Skeletal muscle tissue (tissue), 4 donors: ENCODE results near the gene PITPNB. TPM values are rescaled to one million over a fixed set of nuclear protein-coding genes. Genes with fewer than 3 reads are reported as not detected.

Source experiments
- H3K27ac ChIP-seq: one replicate; pipeline ENCODE4 v1.7.0; 2013; ENCODE audit warnings: mild to moderate bottlenecking, low read depth, low read length, inconsistent platforms
- H3K27me3 ChIP-seq, 3 donors: one replicate each; pipeline ENCODE4 v1.7.0; 2013; ENCODE audit warnings: low read length in 3 of 3; ENCODE audit not compliant: control insufficient read depth in 3 of 3, insufficient read depth in 3 of 3
- H3K36me3 ChIP-seq, 3 donors: one replicate each; pipeline ENCODE4 v1.7.0; 2013; ENCODE audit warnings: low read length in 3 of 3; ENCODE audit not compliant: control insufficient read depth in 3 of 3, insufficient read depth in 3 of 3
- H3K4me1 ChIP-seq, 3 donors: one replicate each; pipeline ENCODE4 v1.7.0; 2013; ENCODE audit warnings: low read length in 3 of 3, mild to moderate bottlenecking in 3 of 3; ENCODE audit not compliant: control insufficient read depth in 3 of 3, insufficient read depth in 3 of 3
- H3K4me3 ChIP-seq, 3 donors: one replicate each; pipeline ENCODE4 v1.7.0; 2013; ENCODE audit warnings: low read length in 3 of 3
- H3K9ac ChIP-seq, 3 donors: one replicate each; pipeline ENCODE4 v1.7.0; 2013; ENCODE audit warnings: low read length in 3 of 3, mild to moderate bottlenecking in 3 of 3, moderate library complexity in 2 of 3, low read depth in 1 of 3
- H3K9me3 ChIP-seq, 3 donors: one replicate each; pipeline ENCODE4 v1.7.0; 2013; ENCODE audit warnings: low read length in 3 of 3; ENCODE audit not compliant: control insufficient read depth in 3 of 3
- total RNA-seq: library from RNA; depleted of rRNA; stranded (reverse); fragments of >200 nt; gene quantifications from one replicate; pipeline ENCODE4 v1.2.3, GENCODE V29; 2014
- donor health status: Osteomylitis.

The PITPNB gene
- total RNA-seq, 1 donor from 2014 or later: 36.5 TPM

- Histone ChIP-seq H3K9ac (no peak overlapping the region), H3K4me1 (peaks cover 0 to 9% (median 0%) of the 10 kb centered on the region in 3 donors), H3K27me3 (no peaks in the 10 kb centered on the region)
These were observed 29.5 kb upstream of the PITPNB start for GRCh38 chr22:27948569-27948968.

DNA sequence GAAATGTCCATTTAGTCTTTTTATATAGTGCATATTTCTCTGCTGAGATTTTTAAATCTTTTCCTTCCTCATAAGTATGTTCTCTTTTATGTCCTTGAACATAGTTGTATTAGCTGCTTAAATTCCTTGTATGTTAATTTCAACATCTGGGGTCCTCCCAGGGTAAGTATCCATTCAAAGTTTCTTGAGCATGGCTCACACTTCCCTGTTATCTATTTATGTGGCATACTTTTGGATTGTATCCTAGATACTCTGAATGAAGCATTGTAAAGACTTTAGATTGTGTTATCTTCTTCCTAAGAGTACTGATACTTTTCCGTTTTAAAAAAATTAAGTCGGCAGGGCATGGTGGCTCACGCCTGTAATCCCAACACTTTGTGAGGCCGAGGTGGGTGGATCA is 28.4 kb upstream of the PITPNB start:
- H3K4me3 ChIP-seq: no peak overlapping the region
- H3K9me3 ChIP-seq: no peaks in the 10 kb centered on the region
- H3K27me3 ChIP-seq: no peaks in the 10 kb centered on the region
- H3K36me3 ChIP-seq: no peaks in the 10 kb centered on the region
- H3K27ac ChIP-seq: no peak overlapping the region
- peaks cover 0 to 6% (median 0%) of the 10 kb centered on the region in 3 donors for H3K4me1 ChIP-seq
- no peak overlapping the region for H3K9ac ChIP-seq

More at GRCh38 chr22:27948569-27948968, 29.5 kb upstream of the PITPNB start:
- H3K27ac ChIP-seq: no peak overlapping the region
- H3K9me3 ChIP-seq: no peaks in the 10 kb centered on the region
- H3K36me3 ChIP-seq: no peaks in the 10 kb centered on the region
- no peak overlapping the region for H3K4me3 ChIP-seq

GRCh38 chr22:27941143-27941542 is 22.1 kb upstream of the PITPNB start:
- no peaks in the 10 kb centered on the region for H3K4me1 ChIP-seq
- H3K27ac ChIP-seq: no peak overlapping the region
- H3K4me3 ChIP-seq: no peak overlapping the region
- H3K27me3 ChIP-seq: no peaks in the 10 kb centered on the region
- no peak overlapping the region for H3K9ac ChIP-seq
- H3K9me3 ChIP-seq: no peaks in the 10 kb centered on the region
- no peaks in the 10 kb centered on the region for H3K36me3 ChIP-seq

GRCh38 chr22:27937453-27937852 is 18.4 kb upstream of the PITPNB start:
- Histone ChIP-seq H3K9ac (no peak overlapping the region), H3K9me3 (no peaks in the 10 kb centered on the region), H3K4me3 (no peak overlapping the region), H3K36me3 (peaks cover 0 to 2% (median 0%) of the 10 kb centered on the region in 3 donors), H3K4me1 (no peaks in the 10 kb centered on the region), H3K27ac (no peak overlapping the region), H3K27me3 (no peaks in the 10 kb centered on the region)

DNA sequence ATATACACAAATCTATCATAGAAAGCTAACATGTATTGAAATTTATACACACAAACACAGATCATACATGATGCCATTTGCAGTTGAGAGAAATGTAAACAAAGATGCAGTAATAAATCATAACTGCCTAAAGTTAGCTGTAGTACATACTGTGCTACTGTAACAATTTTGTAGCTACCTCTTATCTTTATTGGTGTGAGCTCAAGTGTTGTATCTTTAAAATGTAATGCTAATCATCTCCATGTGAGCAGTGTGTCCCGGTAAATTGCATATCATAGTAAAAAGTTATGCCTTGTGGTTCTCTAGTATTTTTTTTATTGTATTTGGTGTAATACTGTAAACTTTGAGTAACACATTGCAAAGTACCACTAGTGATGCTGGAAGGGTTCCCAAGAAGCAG is 16.8 kb upstream of the PITPNB start:
- Histone ChIP-seq H3K9me3 (no peaks in the 10 kb centered on the region), H3K27me3 (no peaks in the 10 kb centered on the region), H3K36me3 (peaks cover 0 to 2% (median 0%) of the 10 kb centered on the region in 3 donors), H3K27ac (no peak overlapping the region), H3K9ac (no peak overlapping the region), H3K4me3 (no peak overlapping the region), H3K4me1 (no peaks in the 10 kb centered on the region)

DNA sequence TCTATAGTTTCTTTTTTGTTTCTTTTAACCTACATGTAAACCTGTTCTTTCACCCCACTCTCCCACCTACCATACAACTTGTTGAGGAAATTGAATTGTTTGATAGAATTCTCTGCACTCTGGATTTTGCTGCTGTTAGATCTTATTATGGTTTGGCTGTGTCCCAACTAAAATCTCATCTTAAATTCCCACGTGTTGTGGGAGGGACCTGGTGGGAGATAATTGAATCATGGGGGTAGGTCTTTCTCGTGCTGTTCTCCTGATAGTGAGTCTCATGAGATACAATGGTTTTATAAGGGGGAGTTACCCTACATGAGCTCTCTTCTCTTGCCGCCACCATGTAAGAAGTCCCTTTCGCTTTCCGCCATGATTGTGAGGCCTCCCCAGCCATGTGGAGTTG is 15.0 kb upstream of the PITPNB start:
- H3K27ac ChIP-seq: no peak overlapping the region
- H3K9ac ChIP-seq: no peak overlapping the region
- no peaks in the 10 kb centered on the region for H3K9me3 ChIP-seq

DNA sequence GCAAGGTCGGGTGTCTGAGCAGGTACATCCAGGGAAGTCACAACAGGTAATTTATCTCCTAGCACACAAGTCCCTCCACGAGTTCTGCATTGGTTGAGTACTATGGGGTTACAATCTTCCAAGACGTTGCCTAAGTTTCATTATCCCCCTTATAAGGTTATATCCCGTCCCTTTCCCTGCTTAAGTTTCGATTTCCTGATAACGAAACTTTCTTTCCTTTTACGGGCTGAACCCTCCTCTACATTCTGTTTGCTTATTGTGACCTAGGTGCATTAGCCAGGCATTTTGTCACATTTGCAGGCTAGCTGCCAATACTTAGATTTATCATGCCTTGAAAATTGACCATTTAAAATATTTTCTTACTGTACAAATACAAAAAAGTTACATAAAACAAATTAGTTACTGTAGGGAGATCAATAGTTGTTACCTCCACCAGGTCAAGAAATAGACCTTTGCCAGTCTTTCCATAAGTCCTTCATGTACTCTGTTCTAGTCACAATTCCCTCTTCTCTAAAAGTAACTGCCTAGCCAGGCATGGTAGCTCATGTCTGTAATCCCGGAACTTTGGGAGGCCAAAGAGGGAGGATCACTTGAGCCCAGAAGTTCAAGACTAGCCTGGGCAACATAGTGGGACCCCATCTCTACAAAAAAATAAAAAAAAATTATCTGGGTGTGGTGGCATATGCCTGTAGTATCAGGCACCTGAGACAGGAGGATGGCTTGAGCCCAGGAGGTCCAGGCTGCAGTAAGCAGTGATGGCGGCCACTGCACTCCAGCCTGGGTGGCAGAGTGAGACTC is 14.3 kb upstream of the PITPNB start:
- H3K27ac ChIP-seq: no peak overlapping the region
- H3K9ac ChIP-seq: no peak overlapping the region
- peaks cover 0 to 2% (median 0%) of the 10 kb centered on the region in 3 donors for H3K36me3 ChIP-seq
- H3K4me1 ChIP-seq: no peaks in the 10 kb centered on the region
- H3K9me3 ChIP-seq: no peaks in the 10 kb centered on the region
- no peak overlapping the region for H3K4me3 ChIP-seq
- no peaks in the 10 kb centered on the region for H3K27me3 ChIP-seq

More for the DNA sequence above, 15.0 kb upstream of the PITPNB start:
- no peak overlapping the region for H3K4me3 ChIP-seq
- peaks cover 0 to 2% (median 0%) of the 10 kb centered on the region in 3 donors for H3K36me3 ChIP-seq
- no peaks in the 10 kb centered on the region for H3K27me3 ChIP-seq
- no peaks in the 10 kb centered on the region for H3K4me1 ChIP-seq

GRCh38 chr22:27930331-27931060 is 11.4 kb upstream of the PITPNB start:
- Histone ChIP-seq H3K27me3 (no peaks in the 10 kb centered on the region), H3K27ac (no peak overlapping the region), H3K9me3 (no peaks in the 10 kb centered on the region), H3K4me1 (no peaks in the 10 kb centered on the region), H3K9ac (no peak overlapping the region), H3K36me3 (no peaks in the 10 kb centered on the region), H3K4me3 (no peak overlapping the region)

DNA sequence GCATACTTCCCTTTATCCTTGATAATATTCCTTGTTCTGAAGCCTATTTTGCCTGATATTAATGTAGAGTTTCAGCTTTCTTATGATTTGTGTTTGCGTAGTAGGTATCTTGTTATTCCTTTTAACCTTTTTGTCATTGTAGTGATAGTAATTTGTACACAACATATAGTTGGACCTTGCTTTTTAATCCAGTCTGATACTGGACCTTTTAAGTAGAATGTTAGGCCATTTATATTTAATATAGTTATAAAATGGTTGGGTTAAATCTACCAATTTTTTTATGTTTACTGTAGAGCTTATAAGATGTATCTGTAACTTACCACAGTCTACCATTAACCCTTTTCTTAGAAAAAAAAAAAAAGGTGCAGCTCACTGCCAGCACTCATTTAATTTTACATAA is 8.6 kb upstream of the PITPNB start:
- H3K4me1 ChIP-seq: no peaks in the 10 kb centered on the region
- H3K9ac ChIP-seq: no peak overlapping the region
- H3K27me3 ChIP-seq: no peaks in the 10 kb centered on the region
- H3K36me3 ChIP-seq: peaks cover 0 to 2% (median 0%) of the 10 kb centered on the region in 3 donors
- H3K27ac ChIP-seq: no peak overlapping the region
- H3K9me3 ChIP-seq: no peaks in the 10 kb centered on the region
- H3K4me3 ChIP-seq: no peak overlapping the region

GRCh38 chr22:27925331-27925730 is 6.3 kb upstream of the PITPNB start:
- Histone ChIP-seq H3K9me3 (no peaks in the 10 kb centered on the region), H3K9ac (no peak overlapping the region), H3K27ac (no peak overlapping the region), H3K4me1 (peaks cover 0 to 2% (median under 1%) of the 10 kb centered on the region in 3 donors), H3K27me3 (no peaks in the 10 kb centered on the region), H3K36me3 (peaks cover 0 to 5% (median 3%) of the 10 kb centered on the region in 3 donors), H3K4me3 (no peak overlapping the region)
